Astrocyte (in vitro differentiated cells and primary cell): ENCODE data around the gene USP32.

ENCODE experiments used
- EZH2 ChIP-seq: IDR thresholded peaks from 2 replicates; pipeline ENCODE4 v1.6.1; 2012; ENCODE audit warnings: mild to moderate bottlenecking, low read length, inconsistent platforms; ENCODE audit not compliant: insufficient read depth
- TF ChIP-seq, protein P1 (sequence below): IDR thresholded peaks from 2 replicates; pipeline ENCODE4 v1.5.1; 2011; ENCODE audit warnings: low read depth, mild to moderate bottlenecking, inconsistent platforms, low read length, moderate library complexity; ENCODE audit not compliant: insufficient read depth

DNA sequence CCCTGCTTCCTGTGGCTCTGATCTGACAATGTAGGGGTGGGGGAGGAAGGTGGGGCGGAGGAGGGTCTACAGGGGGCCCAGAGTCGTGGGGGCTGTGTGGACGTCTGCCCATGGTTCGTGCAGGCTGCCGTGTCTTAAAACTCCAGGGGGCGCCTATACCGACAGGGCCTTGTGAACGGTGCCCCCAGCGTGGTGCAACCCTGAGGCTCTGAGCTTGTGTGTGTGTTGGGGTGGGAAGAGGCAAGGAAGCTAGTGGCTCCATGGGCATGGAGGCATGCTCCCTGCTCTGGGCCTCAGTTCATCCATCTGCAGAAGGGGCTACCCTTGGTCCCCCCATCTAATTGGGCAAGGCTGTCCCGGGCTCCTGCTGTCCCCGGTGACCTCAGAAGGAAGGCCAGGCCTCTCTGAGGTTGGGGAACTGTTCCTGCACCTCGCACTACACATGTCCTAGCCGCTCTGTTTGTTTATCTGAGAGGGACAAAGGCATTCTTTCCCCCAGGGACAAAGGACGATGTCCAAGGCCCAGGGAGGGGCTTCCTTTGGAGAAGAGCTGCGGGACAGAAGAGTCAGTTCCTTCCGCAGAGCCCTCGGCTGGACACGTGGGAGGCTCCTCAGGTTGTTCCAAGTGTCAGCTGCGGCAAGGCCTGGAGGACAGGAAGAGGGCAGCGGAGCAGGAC, 228.7 kb downstream of the USP32 start:
- no peak for TF ChIP-seq EZH2
- TF ChIP-seq, protein P1, sequence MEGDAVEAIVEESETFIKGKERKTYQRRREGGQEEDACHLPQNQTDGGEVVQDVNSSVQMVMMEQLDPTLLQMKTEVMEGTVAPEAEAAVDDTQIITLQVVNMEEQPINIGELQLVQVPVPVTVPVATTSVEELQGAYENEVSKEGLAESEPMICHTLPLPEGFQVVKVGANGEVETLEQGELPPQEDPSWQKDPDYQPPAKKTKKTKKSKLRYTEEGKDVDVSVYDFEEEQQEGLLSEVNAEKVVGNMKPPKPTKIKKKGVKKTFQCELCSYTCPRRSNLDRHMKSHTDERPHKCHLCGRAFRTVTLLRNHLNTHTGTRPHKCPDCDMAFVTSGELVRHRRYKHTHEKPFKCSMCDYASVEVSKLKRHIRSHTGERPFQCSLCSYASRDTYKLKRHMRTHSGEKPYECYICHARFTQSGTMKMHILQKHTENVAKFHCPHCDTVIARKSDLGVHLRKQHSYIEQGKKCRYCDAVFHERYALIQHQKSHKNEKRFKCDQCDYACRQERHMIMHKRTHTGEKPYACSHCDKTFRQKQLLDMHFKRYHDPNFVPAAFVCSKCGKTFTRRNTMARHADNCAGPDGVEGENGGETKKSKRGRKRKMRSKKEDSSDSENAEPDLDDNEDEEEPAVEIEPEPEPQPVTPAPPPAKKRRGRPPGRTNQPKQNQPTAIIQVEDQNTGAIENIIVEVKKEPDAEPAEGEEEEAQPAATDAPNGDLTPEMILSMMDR: no peak
